Parathyroid adenoma (tissue), 2 donors: ENCODE results near the gene ROPN1.
A peak's percentile ranks its signal among the peaks of the same experiment; 100 is the strongest.
"Not testable (repeated sequence)": the region's sequence is repeated elsewhere in the genome, so short reads cannot be mapped to it uniquely, and the experiment has no call there.

Experiments
- H2AFZ ChIP-seq: fragments of 300-600 bp; sonication (generic); one replicate; pipeline ENCODE4 v1.7.0; 2017; ENCODE audit warnings: antibody characterized with exemption, mild to moderate bottlenecking
- H3K27ac ChIP-seq: fragments of 300-600 bp; sonication (generic); one replicate; pipeline ENCODE4 v1.7.0; 2017
- H3K27me3 ChIP-seq: fragments of 300-600 bp; sonication (generic); one replicate; pipeline ENCODE4 v1.7.0; 2017; ENCODE audit warnings: low read length; ENCODE audit not compliant: control insufficient read depth, insufficient read depth
- H3K36me3 ChIP-seq: fragments of 300-600 bp; sonication (generic); one replicate; pipeline ENCODE4 v1.7.0; 2017; ENCODE audit warnings: low read length; ENCODE audit not compliant: control insufficient read depth, insufficient read depth
- H3K4me1 ChIP-seq: fragments of 300-600 bp; sonication (generic); one replicate; pipeline ENCODE4 v1.7.0; 2017; ENCODE audit warnings: control low read depth
- H3K4me2 ChIP-seq: fragments of 300-600 bp; sonication (generic); one replicate; pipeline ENCODE4 v1.7.0; 2017; ENCODE audit warnings: low read length
- H3K4me3 ChIP-seq: fragments of 300-600 bp; sonication (generic); one replicate; pipeline ENCODE4 v1.7.0; 2017; ENCODE audit warnings: low read depth, low read length
- H3K79me2 ChIP-seq: fragments of 300-600 bp; sonication (generic); one replicate; pipeline ENCODE4 v1.7.0; 2017; ENCODE audit warnings: control low read depth
- H3K9ac ChIP-seq: fragments of 300-600 bp; sonication (generic); one replicate; pipeline ENCODE4 v1.7.0; 2017; ENCODE audit warnings: mild to moderate bottlenecking
- H3K9me3 ChIP-seq: fragments of 300-600 bp; sonication (generic); one replicate; pipeline ENCODE4 v1.7.0; 2017; ENCODE audit warnings: low read length; ENCODE audit not compliant: control insufficient read depth
- CTCF ChIP-seq: fragments of 300-600 bp; sonication (generic); IDR thresholded peaks from one replicate; pipeline ENCODE4 v1.7.0; 2017; ENCODE audit warnings: antibody characterized with exemption, mild to moderate bottlenecking
- donor health status: primary hyperparathyroidism.

The ROPN1 gene

DNA sequence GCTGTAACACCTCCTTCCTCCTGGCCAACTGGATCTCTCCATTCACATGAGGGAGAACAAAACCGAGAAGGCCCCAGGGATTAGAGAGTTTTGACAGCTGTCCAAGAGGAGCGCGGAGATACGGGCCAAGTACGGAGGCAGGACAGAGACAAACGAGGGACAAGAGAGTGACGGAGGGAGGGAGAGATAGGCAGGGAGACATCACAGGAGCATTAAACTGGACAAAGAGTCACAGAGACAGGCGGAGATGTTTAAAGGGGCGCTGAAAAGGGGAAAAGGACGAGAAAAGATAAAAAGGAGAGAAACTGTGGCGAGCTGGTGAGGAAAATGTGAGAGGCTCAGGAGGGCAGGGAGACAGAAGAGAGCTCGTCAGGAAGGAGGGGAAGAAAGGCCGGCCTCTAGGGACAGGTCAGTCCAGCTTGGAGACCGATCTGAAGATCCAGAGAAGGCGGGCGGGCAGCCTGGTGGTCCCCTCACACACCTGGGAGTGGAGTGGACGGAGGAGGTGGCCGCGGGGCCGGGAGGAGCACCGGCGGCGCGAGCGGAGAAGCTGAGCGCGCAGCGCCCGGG is 40.5 kb upstream of the ROPN1 start:
- Histone ChIP-seq H3K79me2 (peaks cover 14% of the 10 kb centered on the region), H3K4me2 (peak overlapping the region; percentile 94), H3K9me3 (no peaks in the 10 kb centered on the region), H3K4me3 (peak overlapping the region; percentile 77), H3K4me1 (peaks cover 8% of the 10 kb centered on the region), H3K9ac (peak overlapping the region; percentile 56), H3K36me3 (no peaks in the 10 kb centered on the region), H3K27ac (peak overlapping the region; percentile 87), H2AFZ (peak overlapping the region; percentile 92), H3K27me3 (no peaks in the 10 kb centered on the region)
- no peak for TF ChIP-seq CTCF

- Histone ChIP-seq H3K4me1 (no peaks in the 10 kb centered on the region), H3K79me2 (no peaks in the 10 kb centered on the region), H3K27ac (no peak overlapping the region), H3K4me2 (no peak overlapping the region), H3K27me3 (no peaks in the 10 kb centered on the region), H3K4me3 (no peak overlapping the region), H2AFZ (no peak overlapping the region), H3K9me3 (no peaks in the 10 kb centered on the region), H3K36me3 (no peaks in the 10 kb centered on the region), H3K9ac (no peak overlapping the region)
- TF ChIP-seq CTCF = no peak
Observed at GRCh38 chr3:124026516-124026915, 34.6 kb upstream of the ROPN1 start.

- not testable (repeated sequence) for H3K4me3 ChIP-seq, H3K79me2 ChIP-seq, H3K36me3 ChIP-seq, H3K9ac ChIP-seq, H3K4me2 ChIP-seq, H3K27ac ChIP-seq, H3K9me3 ChIP-seq, H3K27me3 ChIP-seq, H3K4me1 ChIP-seq
- H2AFZ ChIP-seq = peak overlapping the region; percentile 23
Observed at GRCh38 chr3:124023531-124023930, 31.6 kb upstream of the ROPN1 start.

- H3K27me3 ChIP-seq = no peaks in the 10 kb centered on the region
- no peaks in the 10 kb centered on the region for H3K79me2 ChIP-seq
- no peaks in the 10 kb centered on the region for H3K36me3 ChIP-seq
- no peaks in the 10 kb centered on the region for H3K4me1 ChIP-seq
- H3K4me3 ChIP-seq = no peak overlapping the region
- H3K4me2 ChIP-seq = no peak overlapping the region
- H3K27ac ChIP-seq = no peak overlapping the region
- H2AFZ ChIP-seq = no peak overlapping the region
- TF ChIP-seq CTCF = no peak
- no peak overlapping the region for H3K9ac ChIP-seq
- H3K9me3 ChIP-seq = no peaks in the 10 kb centered on the region
Observed at GRCh38 chr3:124019291-124019690, 27.4 kb upstream of the ROPN1 start.

GRCh38 chr3:124017502-124017901 is 25.6 kb upstream of the ROPN1 start:
- H2AFZ ChIP-seq, H3K4me1 ChIP-seq, H3K27me3 ChIP-seq, H3K4me2 ChIP-seq, H3K4me3 ChIP-seq, H3K9me3 ChIP-seq, H3K36me3 ChIP-seq, H3K27ac ChIP-seq, H3K79me2 ChIP-seq, H3K9ac ChIP-seq: not testable (repeated sequence)

GRCh38 chr3:124016483-124016882 is 24.6 kb upstream of the ROPN1 start:
- H3K9me3 ChIP-seq, H3K4me2 ChIP-seq, H3K4me3 ChIP-seq, H3K36me3 ChIP-seq, H3K27ac ChIP-seq, H3K27me3 ChIP-seq, H3K79me2 ChIP-seq, H3K4me1 ChIP-seq, H3K9ac ChIP-seq: not testable (repeated sequence)
- H2AFZ ChIP-seq = peak overlapping the region; percentile 50
- TF ChIP-seq CTCF = peak; percentile 83
